OCI-LY3 (cell line): ENCODE measurements around the gene MMP7.

Source experiments
- EZH2phosphoT487 ChIP-seq: fragments of 200-600 bp; shearing (Covaris generic); IDR thresholded peaks from 2 replicates; pipeline ENCODE4 v1.6.1; 2018; ENCODE audit warnings: antibody characterized with exemption, mixed run types, low read depth
- TF ChIP-seq, protein P1 (sequence below): fragments of 200-600, 300-600 bp; sonication (generic); IDR thresholded peaks from 2 replicates; pipeline ENCODE4 v1.5.1; 2014; ENCODE audit warnings: antibody characterized with exemption, low read length, low read depth

DNA sequence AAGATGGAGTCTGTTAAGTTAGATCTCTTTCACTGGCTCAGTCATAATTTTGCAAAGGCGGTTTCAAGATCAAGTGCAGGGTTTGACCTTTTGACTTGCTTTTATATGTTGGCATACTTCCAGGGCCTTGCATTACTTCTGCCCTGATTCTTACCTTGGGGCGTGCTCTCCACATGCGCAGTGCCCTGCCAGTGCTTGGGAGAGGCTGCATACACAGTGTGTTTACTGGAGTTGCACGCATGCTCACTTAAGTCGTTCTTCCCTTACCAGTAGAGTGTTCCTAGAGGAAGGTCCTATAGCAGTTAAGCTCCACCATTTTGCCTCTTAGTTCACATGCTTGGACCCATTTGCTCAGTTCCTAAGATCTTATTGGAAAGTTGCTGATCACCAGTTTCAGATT, 57.0 kb downstream of the MMP7 start:
- TF ChIP-seq, protein P1, sequence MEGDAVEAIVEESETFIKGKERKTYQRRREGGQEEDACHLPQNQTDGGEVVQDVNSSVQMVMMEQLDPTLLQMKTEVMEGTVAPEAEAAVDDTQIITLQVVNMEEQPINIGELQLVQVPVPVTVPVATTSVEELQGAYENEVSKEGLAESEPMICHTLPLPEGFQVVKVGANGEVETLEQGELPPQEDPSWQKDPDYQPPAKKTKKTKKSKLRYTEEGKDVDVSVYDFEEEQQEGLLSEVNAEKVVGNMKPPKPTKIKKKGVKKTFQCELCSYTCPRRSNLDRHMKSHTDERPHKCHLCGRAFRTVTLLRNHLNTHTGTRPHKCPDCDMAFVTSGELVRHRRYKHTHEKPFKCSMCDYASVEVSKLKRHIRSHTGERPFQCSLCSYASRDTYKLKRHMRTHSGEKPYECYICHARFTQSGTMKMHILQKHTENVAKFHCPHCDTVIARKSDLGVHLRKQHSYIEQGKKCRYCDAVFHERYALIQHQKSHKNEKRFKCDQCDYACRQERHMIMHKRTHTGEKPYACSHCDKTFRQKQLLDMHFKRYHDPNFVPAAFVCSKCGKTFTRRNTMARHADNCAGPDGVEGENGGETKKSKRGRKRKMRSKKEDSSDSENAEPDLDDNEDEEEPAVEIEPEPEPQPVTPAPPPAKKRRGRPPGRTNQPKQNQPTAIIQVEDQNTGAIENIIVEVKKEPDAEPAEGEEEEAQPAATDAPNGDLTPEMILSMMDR, result no peak
- TF ChIP-seq EZH2phosphoT487, result no peak
